HG02870 (cell line): ENCODE results near the gene DDX55.
A peak's percentile ranks its signal among the peaks of the same experiment; 100 is the strongest.

Source experiments
- ATAC-seq: cut with Tn5 transposase; IDR thresholded peaks from one replicate; pipeline ENCODE4 v1.9.1; 2021; ENCODE audit warnings: mild to moderate bottlenecking, moderate library complexity; ENCODE audit not compliant: unreplicated experiment

DDX55 gene

DNA sequence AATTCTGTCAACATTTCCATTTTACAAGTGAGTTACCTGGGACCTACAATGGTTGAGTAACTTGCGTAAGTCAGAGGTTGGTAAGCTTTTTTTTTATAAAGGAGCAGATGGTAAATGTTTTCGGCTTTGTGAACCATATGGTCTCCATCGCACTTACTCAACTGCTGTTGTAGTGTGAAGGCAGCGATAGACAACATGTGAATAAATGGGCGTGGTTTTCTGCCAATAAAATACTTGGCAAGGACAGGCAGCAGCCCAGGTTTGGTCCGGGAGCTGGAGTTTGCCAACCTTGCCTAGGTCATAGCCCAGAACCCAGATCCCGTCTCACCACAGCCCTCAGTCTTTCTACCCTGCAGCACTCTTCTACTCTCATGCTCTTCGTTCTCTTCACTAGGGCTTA lies 6.3 kb downstream of the DDX55 start:
- no peak for ATAC-seq

DNA sequence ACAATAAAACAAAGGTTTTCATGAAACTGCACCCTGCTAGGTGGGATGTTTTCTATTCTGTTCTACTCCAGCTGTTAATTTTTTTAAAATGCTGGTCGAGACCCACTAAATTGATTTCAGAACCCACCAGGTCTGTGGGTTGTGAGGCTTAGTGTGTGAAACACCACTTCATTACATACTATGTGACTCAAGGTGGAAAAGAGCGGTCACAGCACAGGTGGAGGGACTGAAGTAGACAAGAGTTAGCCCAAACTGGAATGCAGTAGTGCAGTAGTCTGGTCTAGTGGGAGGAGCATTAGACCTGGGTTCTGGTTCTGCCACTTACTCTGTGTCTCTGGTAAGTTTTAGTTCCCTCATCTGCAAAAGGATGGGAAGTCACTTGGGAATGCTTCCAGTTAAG lies 12.2 kb downstream of the DDX55 start:
- no peak for ATAC-seq

DNA sequence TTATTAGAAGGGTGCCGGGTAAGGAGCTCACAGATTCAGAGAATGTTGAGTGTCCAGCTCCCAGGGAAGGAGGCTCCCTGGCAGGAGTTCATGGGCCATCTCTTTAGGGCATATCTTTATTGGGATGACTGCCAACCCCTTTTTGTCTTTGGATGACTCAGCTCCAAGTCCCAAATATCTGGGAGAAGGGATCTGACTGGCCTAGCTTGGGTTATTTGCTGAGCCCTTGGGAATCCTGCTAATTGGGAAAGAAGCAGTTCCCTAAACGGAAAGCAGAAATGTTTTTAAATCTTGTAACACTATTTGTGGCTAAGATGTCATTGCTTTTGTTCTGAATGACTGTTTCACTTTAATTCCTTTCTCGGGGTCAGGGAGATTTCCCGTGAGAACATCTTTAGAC lies 12.6 kb downstream of the DDX55 start:
- no peak for ATAC-seq

DNA sequence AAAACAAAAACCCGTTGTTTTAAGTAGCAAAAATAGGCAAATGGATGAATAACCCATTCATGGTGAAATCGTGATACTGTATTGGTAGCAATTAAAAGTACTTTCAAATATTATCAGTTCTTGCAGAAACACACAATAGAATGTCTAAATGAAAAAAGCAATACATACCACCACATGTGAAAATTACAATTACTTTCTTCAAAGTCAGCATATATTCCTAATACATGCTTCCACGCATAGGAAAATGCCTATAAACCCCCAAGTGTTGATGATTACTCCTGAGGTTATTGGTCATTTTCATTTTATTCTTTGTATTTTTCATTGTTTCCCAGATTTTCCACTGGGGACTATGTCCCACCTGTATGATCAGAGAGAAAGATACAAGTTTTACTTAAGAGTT lies 15.2 kb downstream of the DDX55 start:
- no peak for ATAC-seq

DNA sequence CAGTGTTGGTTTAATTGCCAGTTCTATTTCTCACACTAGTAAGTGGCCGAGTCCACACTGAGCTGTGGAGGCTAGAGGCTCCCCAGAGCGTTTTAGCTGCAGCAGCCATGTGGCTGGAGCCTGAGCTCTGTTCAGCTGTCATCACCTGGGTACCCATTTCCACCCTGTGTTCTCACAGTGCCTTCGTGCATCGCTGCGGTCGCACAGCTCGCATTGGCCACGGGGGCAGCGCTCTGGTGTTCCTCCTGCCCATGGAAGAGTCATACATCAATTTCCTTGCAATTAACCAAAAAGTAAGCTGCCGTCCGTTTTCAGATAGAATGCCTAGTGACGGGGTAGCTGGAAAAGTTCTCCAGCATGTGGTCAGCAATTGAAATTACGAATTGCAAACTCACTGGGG lies 15.7 kb downstream of the DDX55 start:
- ATAC-seq = no peak

DNA sequence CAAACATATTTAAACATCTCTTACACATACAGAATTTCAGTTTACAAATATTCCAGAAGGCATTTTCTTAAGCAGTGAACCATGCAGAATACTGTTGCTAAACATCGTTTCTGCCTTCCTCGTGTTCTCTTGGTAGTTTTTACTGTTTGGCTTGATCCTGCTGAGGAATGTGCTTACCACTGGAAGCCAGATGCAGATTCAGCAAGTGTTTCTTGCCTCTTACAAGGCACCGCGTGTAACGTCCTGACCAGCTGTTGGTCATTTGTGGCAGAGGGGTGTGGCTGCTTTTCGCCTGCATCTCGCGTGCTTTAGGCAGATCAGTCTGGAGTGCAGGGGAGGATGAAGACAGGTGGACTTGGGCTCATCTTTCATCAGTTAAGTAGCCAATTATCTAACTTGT lies 19.2 kb downstream of the DDX55 start:
- ATAC-seq = no peak

DNA sequence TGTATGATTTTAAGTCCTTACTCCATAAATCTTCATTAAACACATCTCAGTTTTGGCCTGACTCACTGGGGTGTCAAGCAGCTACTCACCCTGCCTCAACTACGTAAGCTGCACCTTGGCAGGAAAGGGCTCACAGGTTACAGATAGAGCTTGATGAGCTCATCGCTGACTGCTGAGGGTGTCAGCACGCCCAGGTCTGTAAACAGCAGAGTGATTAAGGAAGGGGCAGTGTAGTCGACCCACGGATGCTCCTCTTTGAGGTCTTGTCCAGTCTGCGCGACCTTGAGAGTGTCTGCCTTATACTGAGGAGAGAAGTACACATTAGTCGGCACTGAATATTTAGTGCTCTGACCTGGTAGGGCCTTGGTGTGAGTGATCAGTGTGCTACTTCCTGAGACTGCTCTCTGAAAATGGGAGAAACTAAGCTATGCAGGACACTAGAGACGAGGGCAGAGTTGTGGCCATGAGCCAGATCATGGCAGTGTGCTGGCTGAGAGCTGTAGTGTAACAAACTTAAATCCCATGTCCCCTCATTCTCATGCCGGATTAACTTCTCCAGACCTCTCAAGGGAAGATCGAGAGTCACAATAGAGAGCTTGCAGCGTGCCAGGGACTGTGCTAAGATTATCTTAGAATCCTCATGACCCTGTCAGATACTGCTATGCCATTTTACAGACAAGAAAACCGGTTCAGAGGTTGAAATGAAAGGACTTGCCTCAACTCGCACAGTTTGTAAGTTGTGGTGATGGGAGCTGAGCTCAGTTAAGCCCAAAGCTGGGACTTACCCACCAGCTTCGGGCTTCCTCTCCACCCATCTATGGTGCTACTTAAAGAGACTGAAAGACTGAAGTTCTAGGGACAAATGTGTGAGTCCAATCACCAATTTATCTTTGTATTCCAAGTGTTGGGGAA lies 20.0 kb downstream of the DDX55 start:
- no peak for ATAC-seq

DNA sequence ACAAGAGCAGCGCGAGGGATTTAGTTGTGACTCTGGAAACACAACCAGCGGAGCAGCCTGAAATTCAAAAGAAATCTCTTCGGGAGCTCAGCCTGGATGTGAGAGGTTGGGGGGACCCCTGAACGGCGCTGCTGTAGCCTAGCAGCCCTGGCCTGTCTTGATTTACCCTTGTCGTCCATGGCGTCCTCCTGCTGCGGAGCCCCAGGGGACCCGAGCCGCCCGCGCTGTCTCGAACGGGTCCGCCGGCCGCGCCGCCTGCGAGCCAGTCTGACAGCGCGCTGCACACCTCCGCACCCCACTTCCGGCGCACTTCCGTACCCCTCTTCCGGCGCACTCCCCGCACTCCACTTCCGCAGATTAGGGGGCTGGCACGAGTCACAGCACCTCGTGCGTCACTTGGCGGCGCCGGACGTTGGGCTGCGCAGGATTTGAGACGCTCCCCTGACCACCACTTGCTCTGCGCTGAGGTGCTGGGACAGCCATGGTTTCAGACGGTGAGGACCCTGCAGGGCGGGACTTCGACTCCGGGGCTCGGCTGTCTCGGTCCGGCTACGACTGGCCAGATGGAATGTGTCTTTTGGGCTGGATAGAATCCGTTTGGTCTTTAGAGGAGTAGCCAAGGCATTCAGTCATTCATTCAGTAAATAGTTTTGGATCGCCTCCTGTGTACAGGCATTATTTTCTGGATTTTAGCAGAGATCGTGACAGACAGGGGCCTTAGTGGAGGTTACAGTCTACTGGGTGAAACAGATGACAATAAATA lies 31.7 kb downstream of the DDX55 start, which contains the start of the genes EIF2B1 and GTF2H3:
Gene EIF2B1, minus strand, starts transcription at position 308 of the 763 bp plus-strand sequence. Its CDS starts 129 bp downstream, at position 179.
Gene GTF2H3, plus strand, starts transcription at position 451 of the 763 bp plus-strand sequence. Its CDS starts 31 bp downstream, at position 482.
- ATAC-seq = peak; percentile 91

DNA sequence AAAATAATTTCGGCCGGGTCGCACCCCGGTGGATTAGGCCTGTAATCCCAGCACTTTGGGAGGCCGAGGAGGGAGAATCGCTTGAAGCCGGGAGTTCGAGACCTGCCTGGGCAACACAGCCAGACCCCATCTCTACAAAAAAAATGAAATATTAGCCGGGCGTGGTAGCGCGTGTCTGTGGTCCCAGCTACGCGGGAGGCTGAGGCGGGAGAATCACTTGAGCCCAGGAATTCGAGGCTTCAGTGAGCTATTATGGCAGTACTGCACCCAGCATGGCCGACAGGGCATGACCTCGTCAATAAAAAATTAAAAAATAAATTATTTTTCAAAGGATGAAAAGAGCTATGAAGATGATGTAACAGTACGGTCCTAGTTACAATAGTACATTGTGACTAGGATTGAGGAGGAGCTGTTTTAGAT lies 32.3 kb downstream of the DDX55 start:
- no peak for ATAC-seq

DNA sequence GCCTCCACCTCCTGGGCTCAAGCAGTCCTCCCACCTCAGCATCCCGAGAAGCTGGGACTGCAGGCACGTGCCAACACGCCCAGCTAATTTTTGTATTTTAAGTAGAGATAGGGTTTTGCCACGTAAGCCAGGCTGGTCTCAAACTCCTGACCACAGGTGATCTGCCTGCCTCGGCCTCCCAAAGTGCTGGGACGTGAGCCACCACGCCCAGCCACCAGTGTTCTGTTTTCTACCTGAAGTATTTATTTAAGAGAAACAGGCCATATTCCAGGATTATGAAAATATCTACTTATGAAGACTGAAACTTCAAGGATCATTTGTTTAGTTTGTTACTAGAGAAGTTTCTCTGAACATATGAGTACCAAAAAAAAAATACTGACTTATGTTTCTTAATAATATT lies 42.0 kb downstream of the DDX55 start:
- no peak for ATAC-seq

DNA sequence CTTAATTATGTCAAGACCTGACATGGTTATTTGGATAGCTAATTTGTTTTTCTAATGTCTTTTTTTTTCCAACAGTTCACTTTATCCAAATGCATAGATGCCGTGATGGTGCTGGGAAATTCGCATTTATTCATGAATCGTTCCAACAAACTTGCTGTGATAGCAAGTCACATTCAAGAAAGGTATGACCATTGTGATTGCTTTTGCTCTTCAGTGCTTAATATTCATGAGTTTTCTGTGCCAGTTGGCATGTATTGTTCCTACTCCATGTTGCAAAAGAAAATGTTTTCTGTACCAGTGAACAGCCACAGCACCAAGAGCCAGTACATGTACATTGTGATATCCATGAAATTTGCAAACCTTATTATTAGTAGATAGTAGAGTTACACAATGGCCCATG lies 43.5 kb downstream of the DDX55 start:
- no peak for ATAC-seq

DNA sequence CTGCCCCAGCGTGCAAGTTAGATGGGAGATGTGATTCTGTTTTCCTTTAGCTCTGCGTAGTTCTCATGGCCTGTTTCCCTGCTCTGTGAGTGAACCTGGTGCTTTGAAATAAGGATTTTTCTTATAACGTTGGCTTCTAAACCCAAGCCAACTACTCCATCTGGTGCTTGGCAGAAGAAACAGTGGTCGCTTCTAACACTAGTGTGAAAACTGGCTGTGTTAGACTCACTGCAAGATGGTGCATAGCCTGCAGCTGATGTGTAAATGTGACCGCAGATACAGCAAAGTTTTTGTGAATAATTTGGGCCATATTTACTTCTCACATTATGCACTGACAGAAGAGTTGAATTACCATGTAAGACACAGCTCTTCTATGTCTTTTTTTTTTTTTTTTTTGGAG lies 44.0 kb downstream of the DDX55 start:
- ATAC-seq = no peak

DNA sequence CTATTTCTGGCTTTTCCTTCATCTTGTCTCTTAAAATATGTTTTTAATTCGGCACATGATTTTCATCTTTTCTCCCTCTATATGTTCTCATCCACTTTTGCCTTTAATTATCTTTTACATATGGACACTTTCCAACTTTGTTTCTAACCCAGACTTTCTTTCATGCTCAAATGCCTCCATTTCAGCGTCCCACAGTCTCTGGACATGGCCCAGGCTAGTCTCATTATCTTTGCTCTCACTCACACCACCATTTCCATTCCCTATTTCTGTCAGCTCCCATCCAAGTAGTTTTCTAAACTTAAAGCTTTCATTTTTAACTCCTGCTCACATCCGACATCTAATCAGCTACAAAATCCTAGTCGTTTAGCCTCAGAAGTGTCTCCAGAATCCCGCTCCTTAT lies 46.5 kb downstream of the DDX55 start:
- ATAC-seq = no peak

DNA sequence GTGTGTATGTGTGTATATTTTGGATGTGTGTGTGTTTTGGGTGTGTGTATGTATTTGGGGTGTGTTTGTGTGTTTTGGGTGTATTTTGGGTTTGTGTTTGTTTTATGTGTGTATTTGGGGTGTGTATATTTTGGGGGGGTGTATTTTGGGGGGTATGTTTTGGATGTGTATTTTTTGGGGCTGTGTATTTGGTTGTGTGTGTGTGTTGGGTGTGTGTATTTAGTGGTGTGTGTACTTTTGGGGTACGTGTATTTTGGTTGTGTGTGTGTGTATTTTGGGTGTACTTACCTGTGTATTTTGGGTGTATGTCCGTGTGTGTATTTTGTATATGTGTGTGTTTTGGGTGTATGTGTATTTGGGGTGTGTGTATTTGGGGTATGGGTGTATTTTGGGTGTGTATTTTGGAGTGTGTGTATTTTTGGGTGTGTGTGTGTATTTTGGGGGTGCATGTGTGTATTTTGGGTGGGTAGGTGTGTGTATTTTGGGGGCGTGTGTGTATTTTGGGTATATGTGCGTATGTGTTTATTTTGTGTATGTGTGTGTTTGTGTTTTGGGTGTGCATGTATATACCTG lies 52.3 kb downstream of the DDX55 start:
- no peak for ATAC-seq

DNA sequence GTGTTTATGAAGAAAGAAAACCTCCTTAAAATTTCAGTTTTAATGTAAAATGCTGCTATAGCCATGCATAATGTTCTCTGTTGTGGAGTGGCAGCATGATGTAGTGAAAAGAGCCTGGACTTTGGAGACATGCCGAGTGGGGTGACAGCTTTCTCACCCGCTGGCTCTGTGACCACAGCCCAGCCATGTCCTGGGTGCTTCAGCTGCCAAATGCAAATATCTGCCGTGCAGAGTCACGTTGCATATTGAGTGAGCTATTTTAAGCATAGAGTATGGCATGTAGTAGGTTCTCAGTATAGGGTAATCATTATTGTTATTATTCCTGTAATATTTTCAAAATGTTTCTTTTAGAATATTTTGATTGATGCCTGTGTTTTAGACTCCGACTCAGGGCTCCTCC lies 53.5 kb downstream of the DDX55 start:
- peak; percentile 87 for ATAC-seq

DNA sequence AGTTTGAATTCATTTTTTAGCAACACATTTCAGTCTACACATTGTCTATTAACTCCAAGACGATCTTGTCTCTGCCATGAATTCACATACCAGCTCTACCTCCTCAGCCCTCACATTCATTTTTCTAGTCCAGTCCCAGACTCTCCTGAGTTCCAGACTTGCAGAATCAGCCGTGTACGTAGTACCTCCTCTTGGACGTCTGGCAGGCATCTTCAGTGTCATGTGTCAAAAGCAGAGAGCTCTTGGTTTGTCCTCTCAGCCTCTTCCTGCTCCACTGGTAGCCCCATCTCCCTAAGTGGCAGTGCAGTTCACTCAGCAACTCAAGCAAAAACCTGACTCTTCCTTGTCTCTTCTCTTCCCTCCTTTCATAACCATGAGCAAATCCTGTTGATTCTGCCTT lies 54.5 kb downstream of the DDX55 start:
- no peak for ATAC-seq

DNA sequence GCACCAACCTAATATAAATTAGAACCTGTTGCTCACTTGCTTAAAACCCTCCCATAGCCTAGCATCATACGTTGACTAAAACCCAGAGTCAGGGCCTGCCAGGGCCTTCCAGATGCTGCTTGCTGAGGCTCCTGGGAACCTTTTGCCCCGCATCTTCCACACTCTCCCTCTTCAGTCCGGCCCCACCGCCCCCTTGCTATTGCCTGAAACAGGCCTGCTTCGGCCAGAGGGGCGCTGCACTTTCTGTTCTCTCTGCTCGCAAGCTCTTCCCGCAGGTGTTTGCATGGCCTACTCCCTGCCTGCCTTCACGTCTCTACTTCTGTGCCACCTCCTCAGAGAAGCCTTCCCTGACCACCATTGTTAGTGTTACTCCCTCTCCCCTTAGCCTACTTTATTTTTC lies 55.3 kb downstream of the DDX55 start:
- no peak for ATAC-seq

DNA sequence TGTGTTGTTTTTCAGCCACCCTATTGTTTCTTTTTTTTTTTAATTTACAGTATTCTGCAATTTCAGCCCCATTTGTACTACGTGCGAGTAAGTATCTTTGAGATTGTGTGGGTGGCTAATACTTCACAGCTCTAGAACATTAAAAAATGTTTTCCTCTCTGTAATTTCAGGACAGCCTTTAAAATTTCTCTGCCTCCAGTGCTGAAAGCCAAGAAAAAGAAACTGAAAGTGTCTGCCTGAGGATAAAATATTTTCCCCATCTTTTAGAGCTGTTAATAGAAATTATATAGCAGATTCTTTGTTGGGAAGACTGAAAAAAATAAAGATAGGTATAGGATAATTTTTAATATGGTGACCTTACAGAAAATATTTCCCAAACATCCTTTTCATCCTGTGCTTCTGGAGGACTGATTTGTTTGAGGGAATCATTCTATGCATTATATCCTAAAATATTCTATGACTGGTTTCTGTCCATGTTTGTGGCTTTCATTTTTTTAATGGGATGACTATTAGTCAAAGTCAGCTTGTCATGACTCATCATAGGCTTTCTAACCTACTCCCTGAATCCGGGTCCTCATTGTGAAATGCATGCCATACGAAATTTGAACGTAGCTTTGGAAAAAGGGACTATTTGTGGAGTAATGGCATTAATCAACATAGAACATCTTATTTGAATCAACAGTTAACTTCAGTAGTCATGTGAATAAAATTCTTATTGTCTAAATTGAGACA lies 58.3 kb downstream of the DDX55 start:
- ATAC-seq = no peak

DNA sequence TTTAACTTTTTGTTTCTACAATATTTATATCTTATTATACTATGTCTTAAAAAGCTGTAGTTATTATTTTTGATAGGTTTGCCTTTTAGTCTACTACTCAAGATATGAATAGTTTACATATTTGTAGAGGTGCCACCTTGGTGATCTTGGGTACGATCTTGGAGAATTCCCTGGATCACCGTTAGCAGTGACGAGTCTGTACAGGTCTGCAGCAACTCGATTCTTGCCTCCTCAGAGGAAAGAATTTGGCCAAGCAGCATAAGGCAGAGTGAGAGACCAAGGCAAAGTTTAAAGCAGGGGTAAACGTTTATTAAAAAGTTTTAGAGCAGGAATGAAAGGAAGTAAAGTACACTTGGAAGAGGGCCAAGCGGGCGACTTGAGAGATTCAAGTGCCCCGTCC lies 65.9 kb downstream of the DDX55 start:
- ATAC-seq = no peak
